ENCODE measurements around the gene SMURF2.
"Not testable (repeated sequence)": the region's sequence is repeated elsewhere in the genome, so short reads cannot be mapped to it uniquely, and the experiment has no call there.

SMURF2 gene

DNA sequence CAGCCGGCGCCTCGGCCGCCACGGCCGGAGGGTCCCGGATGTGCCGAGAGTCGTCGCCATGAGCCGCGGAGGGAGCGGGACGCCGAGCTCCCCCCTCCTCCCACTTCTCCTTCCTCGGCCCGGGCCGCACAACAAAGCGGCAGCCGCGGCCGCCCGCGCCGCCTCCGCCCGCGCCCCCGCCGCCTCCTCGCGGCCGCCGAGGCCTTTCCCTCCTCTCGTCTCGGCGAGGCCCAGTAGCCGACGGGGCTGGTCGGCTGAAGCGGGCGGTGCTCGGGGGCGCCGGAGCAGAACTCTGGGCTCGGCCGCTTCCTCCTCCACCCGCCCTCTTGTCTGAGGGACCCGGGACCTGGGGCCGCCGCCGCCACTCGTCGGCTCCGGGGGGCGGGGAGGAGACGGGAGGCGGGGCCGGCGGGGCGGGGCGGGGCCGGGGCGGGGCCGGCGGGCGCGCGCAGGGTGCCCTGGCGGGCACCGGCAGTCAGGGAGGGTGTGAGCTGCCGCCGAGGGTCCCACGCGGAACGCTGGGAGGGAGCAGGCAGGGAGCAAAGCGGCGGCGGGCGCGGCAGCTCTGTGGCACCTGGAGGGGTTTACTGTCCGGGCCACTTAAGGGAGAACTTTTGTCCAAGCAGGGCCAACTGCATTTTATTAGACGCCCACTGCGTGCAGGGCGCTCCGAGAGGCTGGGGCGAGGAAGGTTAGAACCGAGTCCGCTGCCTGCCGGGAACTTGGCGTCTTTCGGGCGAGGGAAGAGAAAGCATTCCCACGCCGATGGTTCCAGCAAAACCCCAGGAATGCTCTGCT is at the start of gene SMURF2:
Gene SMURF2, minus strand, starts transcription at position 332 of the 798 bp plus-strand sequence. CDS start 427 bp downstream, outside the sequence.
- peak; percentile 57 to 59 for DNase-seq (ENCODE audit: low read depth in 2 of 2)

DNA sequence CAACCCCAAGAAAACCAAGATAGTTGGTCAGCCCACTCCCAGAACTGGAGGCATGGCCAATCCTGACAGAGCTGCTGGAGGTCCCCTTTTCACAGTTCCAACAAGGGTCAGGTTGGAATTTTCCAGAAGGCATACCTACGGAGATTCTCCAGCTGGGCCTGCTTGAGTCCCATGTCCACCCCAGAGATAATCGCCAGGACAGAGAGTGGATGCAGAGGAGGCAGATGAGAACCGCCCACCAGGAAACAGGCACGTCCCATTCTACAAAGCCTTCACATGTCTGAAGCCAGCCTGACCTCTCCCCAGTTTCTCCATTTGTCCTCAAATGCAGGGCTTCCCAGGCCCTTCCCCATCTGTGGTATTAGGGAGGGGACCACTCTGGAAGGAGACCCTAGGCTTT is 47.4 kb upstream of the SMURF2 start:
- no peak for DNase-seq (ENCODE audit: low read depth in 2 of 2)

DNA sequence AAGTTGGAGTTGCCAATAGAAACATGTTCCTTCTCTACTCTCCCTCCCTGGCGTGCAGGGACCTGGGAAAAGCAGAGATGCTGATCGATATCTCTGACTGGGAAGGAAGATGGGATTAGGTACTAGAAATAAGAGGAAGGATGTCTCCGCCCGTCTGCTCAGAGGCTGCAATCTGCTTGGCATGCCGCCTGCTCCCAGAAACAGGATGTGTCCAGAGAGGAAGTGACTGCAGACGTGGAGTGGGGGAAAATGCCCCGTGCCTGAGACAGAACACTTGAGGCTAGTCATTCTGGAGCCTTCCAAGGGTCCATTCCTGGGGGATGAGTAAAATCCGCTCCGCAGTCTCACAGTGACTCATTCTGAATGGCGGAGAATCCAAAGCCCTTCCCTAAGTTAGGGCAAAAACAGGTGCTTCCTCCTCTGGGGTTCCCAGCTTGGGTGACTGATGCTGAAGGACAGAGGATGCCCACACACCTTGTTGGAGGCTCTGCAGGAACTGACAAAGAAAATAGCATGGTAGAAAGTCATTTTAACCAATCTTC is 45.0 kb upstream of the SMURF2 start:
- DNase-seq (ENCODE audit: low read depth in 2 of 2), result no peak

DNA sequence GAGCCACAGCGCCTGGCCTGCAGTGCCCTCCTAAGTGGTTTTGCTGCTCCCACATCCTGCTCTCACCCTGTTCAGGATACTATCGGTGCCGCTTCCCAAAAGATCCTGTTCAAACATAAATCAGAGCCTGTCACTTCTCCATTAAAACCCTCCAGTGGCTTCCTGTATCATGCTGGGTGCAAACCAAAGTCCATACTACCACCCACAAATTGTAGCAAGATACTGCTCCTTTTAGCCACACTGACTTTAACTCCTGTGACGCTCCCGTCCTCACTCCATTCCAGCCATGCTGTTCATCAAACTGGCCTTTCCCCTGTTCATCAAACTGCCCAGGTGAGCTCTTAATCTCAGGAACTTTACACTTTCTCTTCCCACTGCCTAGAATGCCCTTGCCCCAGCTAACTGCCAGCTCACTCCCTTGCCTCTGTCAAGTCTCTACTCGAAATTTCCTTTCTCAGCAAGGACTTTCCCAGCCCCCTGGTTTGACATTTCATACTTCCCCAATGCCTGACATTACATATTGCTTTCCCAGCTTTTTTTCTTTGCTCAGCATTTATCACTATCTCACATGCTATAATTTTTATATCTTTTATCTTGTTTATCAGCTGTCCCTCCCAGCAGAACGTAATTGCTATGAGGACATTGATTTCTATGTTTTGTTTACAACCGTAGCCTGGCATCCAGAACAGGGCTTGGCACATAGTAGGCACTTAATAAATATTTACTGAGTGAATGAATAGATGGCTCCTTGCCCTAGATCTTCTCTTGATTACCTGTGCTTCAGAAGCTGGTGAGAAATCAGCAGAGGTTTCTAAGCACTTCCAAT is 44.3 kb upstream of the SMURF2 start:
- no peak for DNase-seq (ENCODE audit: low read depth in 2 of 2)

DNA sequence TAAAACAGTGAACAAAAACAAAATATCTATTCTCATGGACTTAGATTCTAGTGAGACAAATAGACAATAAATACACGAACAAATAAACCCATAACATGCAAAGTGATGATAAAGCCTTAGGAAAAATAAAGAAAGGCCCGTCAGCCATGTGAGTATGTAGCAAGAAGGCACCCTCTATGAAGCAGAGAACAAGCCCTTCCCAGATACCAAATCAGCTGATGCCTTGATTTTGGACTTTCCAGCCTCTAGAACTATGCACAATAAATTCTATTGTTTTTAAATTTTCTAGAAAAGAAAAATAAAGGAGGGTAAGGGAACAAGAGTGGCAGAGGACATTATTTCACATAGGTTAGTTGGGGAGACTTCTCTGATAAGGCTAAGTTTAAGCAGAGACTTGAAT is 40.7 kb upstream of the SMURF2 start:
- DNase-seq (ENCODE audit: low read depth in 2 of 2), result no peak

DNA sequence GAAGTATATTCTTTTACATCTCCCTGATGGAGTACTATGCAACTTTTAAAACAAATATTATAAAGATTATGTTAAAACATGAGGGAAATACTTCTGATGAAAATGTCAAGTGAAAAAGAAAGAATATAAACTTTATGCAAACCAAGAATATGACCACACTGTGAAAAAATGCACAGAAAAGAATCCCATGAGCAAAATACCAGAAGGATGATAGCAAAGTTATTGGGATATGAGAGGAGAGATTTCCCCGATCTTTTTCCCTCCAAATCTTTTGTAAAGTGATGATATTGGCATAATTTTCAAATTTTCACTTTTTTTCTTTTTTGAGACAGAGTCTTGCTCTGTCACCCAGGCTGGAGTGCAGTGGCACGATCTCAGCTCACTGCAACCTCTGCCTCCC is 36.6 kb upstream of the SMURF2 start:
- DNase-seq (ENCODE audit: low read depth in 2 of 2), result no peak

DNA sequence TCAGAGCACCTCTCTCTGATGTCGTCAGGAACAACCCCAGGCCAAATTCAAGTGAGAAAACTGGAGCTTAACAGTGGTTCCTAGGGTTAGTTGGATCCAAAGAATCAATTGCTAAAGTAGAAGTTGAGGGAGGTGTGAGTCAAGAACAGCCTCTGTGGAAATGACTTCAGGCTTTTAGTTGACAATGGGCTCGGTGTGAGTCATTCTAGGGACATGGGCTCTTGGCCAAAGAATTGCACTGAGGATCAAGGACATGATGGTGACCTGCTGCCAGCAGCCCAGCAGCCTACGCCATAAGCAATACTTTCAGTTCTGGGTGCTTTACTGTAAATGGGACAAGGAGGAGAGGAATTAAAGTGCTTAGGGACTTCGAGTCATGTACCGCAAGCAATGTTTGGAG is 32.1 kb upstream of the SMURF2 start:
- no peak for DNase-seq (ENCODE audit: low read depth in 2 of 2)

DNA sequence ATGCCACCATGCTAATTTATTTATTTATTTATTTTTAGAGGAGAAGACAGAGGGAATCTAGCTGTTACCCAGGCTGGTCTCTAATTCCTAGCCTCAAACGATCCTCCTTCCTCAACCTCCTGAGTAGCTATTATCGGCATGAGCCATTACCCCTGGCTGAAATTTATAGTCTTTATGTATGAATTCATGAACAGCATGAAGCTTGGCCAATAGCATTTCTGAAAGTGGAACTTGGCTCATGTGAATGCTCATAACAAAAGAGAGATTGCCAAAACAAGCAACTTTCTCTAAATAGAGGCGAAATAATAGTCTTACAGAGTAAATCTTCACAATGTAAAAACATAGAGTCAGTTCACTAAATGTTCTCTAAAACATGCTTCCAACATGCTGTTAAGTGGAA is 30.1 kb upstream of the SMURF2 start:
- no peak for DNase-seq (ENCODE audit: low read depth in 2 of 2)

DNA sequence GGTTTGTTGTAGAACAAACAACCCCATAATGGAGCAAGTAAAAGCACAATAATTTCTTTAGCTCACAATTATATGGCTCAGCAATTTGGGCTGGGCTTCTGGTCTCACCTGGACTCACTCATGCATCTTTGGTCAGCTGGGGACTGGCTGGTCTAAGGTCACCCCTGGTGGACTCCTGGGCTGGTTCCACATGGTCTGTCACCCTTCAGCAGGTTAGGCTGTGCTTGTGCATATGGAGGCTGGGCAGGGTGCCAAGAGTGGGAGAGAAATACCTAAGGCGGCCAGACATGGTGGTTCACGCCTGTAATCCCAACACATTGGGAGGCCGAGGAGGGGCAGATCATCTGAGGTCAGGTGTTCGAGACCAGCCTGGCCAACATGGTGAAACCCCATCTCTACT is 27.0 kb upstream of the SMURF2 start:
- DNase-seq (ENCODE audit: low read depth in 2 of 2), result no peak

DNA sequence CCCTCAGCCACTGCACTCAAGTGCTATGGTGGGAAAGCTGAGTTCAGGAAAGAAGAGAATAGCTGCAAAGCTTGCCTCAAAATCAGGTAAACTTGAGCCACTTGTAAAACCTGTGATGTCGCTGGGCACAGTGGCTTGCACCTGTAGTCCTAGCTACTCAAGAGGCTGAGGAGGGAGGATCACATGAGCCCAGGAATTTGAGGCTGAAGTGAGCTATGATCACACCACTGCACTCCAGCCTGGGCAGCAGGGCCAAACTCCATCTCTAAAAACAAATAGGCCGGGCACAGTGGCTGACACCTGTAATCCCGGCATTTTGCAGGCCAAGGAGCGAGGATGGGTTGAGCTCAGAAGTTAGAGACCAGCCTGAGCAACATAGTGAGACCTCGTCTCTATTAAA is 26.4 kb upstream of the SMURF2 start:
- DNase-seq (ENCODE audit: low read depth in 2 of 2), result no peak

DNA sequence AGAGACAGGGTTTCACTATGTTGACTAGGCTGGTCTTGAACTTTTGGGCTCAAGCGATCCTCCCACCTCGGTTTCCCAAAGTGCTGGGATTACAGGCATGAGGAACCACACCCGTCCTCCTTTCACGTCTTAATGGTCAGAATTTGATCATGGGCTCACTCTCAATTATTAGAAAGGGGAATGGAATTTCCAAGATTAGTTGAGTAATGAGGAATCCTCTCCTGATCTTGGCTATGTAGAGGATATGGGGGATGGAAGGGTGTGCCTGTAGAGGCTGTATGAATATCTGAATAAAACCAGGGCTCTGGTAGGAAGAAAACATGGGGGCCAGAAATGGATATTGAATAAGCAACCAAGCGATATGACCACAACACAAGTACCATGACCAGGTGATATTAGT is 25.9 kb upstream of the SMURF2 start:
- no peak for DNase-seq (ENCODE audit: low read depth in 2 of 2)

DNA sequence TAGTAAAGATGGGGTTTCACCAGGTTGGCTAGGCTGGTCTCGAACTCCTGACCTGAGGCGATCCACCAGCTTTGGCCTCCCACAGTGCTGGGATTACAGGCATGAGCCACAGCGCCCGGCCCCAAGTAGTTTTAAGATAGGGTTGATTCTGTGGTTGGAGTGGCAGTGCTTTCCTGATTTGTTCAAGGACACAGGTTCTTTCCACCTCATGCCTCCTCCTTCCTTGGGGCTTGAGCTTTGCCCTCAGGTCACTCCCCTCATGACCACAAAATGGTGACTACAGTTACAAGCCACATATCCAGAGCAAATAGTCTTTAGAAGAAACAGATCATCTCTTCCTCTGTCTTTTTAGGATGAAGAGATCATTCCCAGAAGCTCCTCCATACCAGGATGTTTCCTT is 25.3 kb upstream of the SMURF2 start:
- DNase-seq (ENCODE audit: low read depth in 2 of 2), result no peak

DNA sequence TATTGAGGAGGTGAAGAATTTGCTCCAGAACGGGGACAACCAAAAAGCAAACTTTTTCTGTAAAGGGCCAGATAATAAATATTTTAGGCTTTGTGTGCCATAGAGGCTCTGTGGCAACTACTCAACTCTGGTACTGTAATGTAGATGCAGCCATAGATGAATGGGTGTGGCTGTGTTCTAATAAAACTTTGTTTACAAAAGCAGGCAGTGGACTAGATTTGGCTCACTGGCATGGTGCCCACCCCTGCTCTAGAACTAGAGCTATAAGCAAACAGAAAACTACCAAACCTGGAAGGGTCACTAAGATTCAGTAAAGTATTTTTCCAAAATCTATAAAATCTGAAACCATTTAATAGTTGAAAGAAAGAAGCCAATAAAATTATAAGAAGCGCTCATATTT is 24.6 kb upstream of the SMURF2 start:
- no peak for DNase-seq (ENCODE audit: low read depth in 2 of 2)

DNA sequence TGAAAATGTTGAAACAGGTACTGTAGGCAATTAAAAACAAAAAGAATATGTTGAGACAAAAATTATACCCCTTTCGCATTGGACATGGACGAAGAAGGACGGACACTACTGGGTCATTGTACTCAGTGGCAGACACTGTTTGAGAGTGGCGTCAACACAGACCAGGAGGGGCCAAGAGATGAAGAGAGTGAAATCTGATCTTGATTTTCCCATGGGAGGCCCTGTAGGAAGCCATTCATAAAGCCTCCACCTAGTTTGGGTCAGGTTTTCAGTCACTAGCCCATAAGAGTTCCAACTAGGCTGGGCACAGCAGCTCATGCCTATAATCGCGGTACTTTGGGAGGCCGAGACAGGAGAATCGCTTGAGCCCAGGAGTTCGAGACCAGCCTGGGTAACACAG is 23.6 kb upstream of the SMURF2 start:
- DNase-seq (ENCODE audit: low read depth in 2 of 2), result no peak

DNA sequence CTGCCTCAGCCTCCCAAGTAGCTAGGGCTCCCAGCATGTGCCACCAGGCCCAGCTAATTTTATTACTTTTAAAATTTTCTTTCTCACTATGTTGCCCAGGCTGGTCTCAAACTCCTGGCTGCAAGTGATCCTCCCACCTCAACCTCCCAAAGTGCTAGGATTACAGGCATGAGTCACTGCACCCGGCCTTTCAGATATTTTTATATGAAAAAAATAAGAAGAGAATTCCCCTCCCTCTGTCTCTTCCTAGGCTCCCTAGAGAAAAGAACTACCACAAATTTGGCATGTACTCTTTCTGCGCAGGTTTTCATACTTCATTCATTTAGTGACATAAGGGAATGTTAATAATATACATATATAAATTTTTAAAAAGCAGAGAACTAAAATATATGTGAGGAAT is 21.7 kb upstream of the SMURF2 start:
- no peak for DNase-seq (ENCODE audit: low read depth in 2 of 2)

DNA sequence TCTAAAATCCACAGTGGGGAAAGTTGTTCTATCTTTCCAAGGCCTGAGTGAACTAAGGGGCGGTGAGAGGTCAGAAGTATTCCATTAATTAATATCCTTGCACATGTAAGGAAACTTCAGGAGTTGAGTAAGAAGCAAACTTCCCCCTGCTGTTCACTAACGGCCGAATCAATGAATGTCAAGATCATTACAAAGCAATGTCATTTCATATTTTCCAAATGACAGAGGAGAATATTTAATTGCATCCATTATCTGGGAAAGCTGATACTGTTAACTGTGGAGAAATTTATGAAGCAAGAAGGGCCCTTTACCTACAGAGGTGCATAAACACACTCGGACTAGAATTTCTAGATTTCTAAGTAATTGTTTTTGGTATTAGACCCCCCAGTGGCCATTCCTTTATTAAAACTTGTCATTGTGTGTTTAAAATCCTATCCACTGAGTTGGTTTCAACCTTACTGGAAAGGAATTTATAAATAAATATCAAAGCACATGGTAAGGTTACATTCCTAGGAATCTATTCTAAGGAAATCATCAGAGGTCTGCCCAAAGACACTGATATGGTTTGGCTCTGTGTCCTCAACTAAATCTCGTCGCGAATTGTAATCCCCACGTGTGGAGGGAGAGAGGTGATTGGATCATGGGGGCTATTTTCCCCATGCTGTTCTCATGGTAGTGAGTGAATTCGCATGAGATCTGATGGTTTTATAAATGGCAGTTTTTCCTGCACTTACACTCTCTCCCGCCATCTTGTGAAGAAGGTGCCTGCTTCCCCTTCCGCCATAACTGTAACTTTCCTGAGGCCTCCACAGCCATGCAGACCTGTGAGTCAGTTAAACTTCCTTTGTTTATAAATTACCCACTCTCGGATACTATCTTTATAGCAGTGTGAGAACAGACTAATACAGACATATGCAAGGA is 20.4 kb upstream of the SMURF2 start:
- no peak for DNase-seq (ENCODE audit: low read depth in 2 of 2)

DNA sequence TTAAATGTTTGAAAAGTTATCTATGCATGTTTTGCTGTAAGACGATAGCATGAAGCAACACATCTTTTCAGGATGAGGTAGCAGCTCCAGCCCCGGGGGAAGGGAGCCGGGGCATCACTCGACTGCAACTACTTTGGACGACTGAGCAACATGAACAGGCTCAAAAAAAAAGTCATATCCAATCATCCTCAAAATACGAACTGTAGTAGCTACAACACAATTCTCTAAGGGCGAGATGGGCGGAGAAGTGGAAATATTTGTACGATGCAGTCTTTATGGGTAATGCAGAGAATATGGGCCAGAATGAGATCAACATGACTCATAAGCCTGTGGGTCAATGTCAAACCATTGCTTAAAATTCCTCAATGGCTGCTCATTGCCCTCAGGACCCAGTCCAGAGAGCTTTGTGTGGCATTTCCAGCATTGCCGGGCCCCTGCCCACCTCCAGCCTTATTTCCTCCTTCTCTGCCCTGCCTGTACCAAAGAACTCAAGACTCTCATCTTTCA is 17.7 kb upstream of the SMURF2 start:
- DNase-seq (ENCODE audit: low read depth in 2 of 2), result no peak

DNA sequence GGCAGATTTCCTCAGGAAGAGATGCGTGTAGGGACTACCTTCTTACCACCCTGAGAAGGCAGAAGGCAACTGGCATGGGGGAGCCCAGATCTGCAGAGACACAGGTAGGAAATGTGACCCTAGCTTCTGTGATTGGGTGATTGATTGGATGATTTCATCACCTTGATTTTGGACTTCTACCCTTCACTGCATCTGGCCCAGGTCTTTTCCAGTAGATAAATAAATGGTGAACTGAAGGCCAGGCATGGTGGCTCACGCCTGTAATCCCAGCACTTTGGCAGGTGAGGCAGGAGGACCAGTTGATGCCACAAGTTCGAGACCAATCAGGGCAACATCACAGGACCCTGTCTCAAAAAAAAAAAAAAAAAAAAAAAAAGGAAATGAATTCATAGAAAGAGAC is 14.7 kb upstream of the SMURF2 start:
- no peak for DNase-seq (ENCODE audit: low read depth in 2 of 2)

DNA sequence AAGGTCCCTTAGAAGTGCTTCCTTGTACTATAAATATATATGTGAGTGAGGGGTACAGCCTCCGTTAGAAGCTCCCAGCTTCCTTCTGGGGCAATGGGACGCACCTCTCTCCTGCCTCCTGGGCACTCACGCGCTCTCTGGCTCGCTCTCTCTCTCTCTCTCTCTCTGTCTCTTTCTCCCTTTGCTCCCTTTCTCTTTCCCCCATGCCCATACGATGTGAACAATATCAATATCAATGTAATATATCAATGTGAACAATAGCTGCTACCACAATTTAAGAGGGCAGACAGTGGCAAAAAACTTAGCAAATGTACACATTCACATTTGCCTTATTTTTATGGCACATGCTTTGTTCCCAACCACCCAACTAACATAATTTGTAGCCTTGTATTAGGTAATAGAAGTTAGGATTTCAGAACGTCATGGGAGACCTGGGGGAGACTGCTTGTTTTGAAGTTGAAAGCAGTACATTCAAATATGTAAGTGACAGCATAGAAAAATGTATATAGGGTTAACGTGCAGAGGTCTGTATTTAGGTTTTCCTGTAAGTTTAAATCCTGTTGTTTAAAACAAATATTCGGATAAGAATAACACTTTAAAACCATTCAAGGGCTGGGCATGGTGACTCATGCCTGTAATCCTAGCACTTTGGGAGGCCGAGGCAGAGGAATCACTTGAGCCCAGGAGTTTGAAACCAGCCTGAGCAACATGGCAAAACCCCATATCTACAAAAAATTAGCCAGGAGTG is 8.9 kb upstream of the SMURF2 start:
- DNase-seq (ENCODE audit: low read depth in 2 of 2), result not testable (repeated sequence)

DNA sequence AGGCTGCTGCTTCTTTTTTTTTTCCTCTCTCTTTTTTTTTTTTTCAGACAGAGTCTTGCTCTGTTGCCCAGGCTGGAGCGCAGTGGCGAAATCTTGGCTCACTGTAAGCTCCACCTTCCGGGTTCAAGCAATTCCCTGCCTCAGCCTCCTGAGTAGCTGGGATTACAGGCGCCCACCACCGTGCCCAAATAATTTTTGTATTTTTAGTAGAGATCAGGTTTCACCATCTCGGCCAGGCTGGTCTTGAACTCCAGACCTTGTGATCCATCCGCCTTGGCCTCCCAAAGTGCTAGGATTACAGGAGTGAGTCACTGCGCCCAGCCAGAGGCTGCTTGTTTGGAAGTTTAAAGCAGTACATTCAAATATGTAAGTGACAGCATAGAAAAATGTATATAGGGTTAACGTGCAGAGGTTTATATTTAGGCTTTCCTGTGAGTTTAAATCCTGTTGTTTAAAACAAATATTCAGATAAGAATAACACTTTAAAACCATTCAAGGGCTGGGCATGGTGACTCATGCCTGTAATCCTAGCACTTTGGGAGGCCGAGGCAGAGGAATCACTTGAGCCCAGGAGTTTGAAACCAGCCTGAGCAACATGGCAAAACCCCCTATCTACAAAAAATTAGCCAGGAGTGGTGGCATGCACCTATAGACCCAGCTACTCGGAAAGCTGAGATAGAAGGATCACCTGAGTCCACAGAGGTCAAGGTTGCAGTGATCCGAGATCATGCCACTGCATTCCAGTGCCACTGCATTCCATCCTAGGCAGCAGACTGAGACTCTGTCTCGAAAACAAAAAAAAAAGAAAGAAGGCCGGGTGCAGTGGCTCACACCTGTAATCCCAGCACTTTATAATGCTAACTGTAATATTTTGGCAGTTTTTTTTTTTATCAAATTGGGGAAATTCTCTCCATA is 6.0 kb upstream of the SMURF2 start:
- DNase-seq (ENCODE audit: low read depth in 2 of 2), result not testable (repeated sequence)

All from activated CD4-positive, alpha-beta T cell treated with anti-CD3 and anti-CD28 coated beads for 24 hours (primary cell).